ENCODE data around the gene ASTL.

- TF ChIP-seq CTCF (IDR thresholded peaks at IDR 0.05 in 4 of 5, conservative IDR thresholded peaks at IDR 0.05 in 1 of 5) (no peak), POLR2A (IDR thresholded peaks at IDR 0.05) (no peak)
Measured at GRCh38 chr2:96107708-96108065, 30.6 kb downstream of the ASTL start.

Measured in gastrocnemius medialis (tissue), 4 donors.